ENCODE results near the gene SSTR3.

The SSTR3 gene

DNA sequence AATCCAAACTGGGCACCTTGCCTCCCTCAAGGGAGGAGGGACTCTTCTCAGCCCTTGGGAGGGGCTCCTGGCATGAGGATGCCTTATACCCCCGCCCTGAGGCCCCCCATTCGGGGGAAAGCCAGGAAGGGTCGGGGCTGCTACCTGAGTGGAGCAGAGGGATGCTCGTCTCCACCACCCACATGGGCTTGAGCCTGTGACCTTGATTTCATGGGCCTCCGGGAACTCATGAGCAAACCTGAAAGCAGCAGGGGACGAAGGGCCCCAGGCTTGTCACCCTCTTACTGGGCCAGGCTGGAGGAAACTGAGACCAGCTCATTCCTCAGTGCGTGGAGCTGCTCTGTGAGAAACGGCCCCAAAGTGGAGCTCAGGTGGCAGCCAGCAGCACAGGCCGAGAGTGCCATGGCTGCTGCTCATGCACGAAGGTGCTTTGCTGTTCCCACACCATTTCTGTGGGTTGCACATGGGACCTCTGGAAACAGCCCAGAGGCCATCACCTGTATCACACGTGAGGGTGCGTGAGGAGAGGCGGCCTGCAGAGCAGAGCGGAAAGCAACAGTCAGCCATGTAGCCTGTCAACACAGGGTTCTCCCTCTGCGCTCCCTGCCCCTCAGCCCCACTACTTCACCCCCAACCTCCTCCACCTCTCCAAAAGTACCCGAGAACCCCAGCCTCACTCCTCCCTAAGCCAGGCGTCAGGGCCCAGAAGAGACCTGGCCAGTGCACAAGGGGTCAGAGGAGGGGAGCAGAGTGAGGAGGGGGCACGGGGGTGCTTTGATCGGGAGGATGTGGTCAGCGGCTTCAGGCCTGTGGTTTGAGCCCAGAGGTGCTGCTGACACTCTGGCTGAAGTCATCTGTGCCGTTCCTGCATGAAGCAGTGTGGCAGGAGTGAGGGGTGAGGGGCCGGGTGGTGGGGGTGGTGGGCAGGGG is 48.4 kb downstream of the SSTR3 start:
- TF ChIP-seq, protein P1, sequence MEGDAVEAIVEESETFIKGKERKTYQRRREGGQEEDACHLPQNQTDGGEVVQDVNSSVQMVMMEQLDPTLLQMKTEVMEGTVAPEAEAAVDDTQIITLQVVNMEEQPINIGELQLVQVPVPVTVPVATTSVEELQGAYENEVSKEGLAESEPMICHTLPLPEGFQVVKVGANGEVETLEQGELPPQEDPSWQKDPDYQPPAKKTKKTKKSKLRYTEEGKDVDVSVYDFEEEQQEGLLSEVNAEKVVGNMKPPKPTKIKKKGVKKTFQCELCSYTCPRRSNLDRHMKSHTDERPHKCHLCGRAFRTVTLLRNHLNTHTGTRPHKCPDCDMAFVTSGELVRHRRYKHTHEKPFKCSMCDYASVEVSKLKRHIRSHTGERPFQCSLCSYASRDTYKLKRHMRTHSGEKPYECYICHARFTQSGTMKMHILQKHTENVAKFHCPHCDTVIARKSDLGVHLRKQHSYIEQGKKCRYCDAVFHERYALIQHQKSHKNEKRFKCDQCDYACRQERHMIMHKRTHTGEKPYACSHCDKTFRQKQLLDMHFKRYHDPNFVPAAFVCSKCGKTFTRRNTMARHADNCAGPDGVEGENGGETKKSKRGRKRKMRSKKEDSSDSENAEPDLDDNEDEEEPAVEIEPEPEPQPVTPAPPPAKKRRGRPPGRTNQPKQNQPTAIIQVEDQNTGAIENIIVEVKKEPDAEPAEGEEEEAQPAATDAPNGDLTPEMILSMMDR (IDR thresholded peaks at IDR 0.05; ENCODE audit: low read depth, low read length), result no peak
- H3K4me3 ChIP-seq (ENCODE audit: low read depth, low read length), result no peak overlapping the region

DNA sequence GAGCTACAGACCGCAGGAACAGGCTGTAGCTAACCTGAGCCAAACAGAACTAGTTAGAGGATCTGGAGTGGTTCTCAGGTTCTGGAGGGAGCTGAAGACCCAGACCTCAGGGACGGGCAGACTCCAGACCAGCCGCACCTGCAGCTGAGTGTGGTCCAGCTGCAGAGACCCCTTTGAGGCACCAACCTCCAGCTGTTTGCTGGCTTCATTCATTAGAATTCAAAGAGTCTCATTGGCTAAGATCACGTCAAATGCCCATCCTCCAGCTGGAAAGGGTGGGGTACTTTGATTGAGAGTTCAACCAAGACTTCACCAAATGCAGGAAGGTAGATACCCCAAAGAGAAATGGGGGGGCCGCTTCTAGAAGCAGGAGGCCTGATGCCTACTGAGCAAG is 49.2 kb downstream of the SSTR3 start:
- H3K4me3 ChIP-seq (ENCODE audit: low read depth, low read length), result no peak overlapping the region
- TF ChIP-seq, protein P1 (IDR thresholded peaks at IDR 0.05; ENCODE audit: low read depth, low read length), result no peak

DNA sequence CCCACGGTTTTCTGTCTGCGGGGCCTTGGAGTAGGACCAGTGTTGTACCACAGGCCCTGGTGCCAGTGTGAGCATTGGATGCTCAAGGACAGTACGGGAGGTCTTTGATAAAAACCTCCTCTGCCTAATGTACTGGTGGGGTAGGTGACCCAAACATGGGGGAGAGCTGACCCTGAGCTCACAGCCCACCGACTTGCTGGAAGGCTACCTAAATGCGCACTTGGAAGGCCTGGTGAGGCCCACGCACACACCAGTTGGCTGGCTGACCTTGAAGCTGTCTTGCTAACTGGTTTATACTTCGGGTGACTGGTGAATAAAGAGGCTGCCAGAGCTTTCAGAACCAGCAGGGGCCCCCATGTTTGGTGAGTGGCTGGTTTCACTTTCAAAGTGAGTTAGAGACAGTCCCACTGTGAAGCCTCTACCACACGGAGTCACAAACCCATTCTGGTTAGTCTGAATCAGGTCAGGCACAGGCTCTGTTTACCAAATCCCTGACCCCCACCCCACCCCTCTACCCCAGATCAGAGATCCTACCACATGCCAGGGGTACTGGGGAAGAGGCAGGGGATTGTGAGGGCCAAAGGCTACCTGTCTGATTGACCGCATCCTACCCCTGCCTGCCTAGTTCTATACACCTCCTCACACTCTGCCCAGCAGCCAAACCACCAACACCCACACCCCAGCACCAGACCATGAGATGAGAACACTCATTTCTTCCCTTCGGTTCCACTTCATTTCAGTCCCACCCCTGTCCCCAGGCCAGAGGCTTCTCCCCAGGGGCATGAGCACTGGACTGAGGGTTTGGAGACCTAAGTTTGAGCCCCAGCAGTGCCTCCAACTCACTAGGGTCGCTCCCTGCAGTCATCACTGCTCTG is 49.8 kb downstream of the SSTR3 start:
- TF ChIP-seq, protein P1 (IDR thresholded peaks at IDR 0.05; ENCODE audit: low read depth, low read length), result no peak
- H3K4me3 ChIP-seq (ENCODE audit: low read depth, low read length), result no peak overlapping the region

DNA sequence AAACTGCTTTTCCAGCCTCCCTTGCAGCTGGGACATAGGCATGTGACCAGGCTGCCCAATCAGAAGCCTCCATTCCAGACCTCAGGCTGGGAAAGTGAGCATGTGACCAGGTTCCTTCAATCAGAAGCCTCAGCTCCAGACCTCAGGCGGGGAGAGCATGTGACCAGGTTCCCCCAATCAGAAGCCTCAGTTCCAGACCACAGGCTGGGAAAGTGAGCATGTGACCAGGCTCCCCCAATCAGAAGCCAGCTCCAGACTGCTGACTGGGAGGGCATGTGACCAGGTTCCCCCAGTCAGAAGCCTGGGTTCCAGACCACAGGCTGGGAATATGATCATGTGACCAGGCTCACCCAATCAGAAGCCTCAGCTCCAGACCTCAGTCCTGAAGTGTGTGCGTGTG is 50.8 kb downstream of the SSTR3 start:
- H3K4me3 ChIP-seq (ENCODE audit: low read depth, low read length), result no peak overlapping the region
- TF ChIP-seq, protein P1 (IDR thresholded peaks at IDR 0.05; ENCODE audit: low read depth, low read length), result no peak

DNA sequence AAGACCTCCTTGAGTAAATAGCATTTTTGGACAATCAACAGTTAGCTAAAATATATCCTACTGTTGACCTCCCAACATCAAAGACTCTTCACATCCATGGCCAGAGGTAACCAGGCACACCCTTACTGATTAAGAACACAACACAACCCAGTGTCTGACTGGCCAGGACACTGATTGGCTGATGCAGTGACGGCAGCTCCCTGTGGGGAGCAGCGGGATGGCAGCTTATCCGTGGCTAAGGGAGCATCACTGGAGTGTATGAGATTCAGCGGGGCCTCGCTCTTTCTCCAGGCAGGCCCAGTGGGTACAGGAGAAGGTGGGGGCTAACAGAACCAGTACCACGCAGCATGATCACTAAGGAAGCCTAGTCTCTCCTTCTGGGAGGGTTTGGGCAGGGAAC is 52.2 kb downstream of the SSTR3 start:
- TF ChIP-seq, protein P1 (IDR thresholded peaks at IDR 0.05; ENCODE audit: low read depth, low read length), result no peak
- H3K4me3 ChIP-seq (ENCODE audit: low read depth, low read length), result no peak overlapping the region

DNA sequence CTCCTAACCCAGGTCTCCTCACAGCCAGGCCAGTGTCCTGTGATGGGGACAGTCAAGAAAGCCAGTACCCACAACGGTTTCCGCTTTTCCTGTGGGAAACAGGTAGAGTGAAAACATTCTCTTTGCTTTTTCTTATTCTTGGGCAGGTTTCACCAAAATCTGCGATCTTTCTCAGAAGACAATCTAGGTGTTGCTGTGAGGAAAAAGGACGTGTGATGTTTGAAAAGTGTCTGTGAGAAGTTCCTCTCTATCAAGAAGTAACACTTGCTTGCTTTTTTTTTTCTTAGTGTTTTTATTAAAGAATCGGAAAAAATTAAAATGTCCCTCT is 53.4 kb downstream of the SSTR3 start:
- no peak overlapping the region for H3K4me3 ChIP-seq (ENCODE audit: low read depth, low read length)
- TF ChIP-seq, protein P1 (IDR thresholded peaks at IDR 0.05; ENCODE audit: low read depth, low read length), result no peak
